CD4-positive, alpha-beta T cell (primary cell): ENCODE data around the gene CDC42SE2. TPM values are rescaled to one million over a fixed set of nuclear protein-coding genes. Genes with fewer than 3 reads are reported as not detected.
A peak's percentile ranks its signal among the peaks of the same experiment; 100 is the strongest.

ENCODE experiments used
- ATAC-seq: fragments of 200-7000 bp; cut with Tn5 transposase; one replicate; pipeline ENCODE4 v1.10.0; 2022; ENCODE audit warnings: mild to moderate bottlenecking; ENCODE audit not compliant: poor library complexity
- CTCF ChIA-PET: fragments of 350-600 bp; sonication (Branson Sonifier 250); formaldehyde crosslinking; loops from one replicate; lab custom pipeline; 2021; ENCODE audit warnings: antibody characterized with exemption, inconsistent platforms; lab: Charles Lee
- POLR2A ChIA-PET: fragments of 350-600 bp; sonication (Branson Sonifier 250); formaldehyde crosslinking; loops from one replicate; lab custom pipeline; 2021; ENCODE audit warnings: antibody characterized with exemption, inconsistent platforms; lab: Charles Lee
- DNase-seq, 14 experiments: peaks; one replicate each; pipeline ENCODE4 v3.0.0-alpha.2; 2013 to 2020; ENCODE audit warnings: mixed read lengths in 2 of 14
- H3K27ac ChIP-seq, 2 donors: one replicate each; pipeline versions ENCODE4 v1.5.1 to v1.7.0; 2013; ENCODE audit warnings: low read length in 2 of 2, low read depth in 1 of 2, mild to moderate bottlenecking in 1 of 2
- H3K27me3 ChIP-seq, 2 experiments: 1 replicate in 1 of 2; 2 replicates in 1 of 2; pipeline versions ENCODE4 v1.6.1 to v1.7.0; 2013; ENCODE audit warnings: low read length in 2 of 2, control low read depth in 1 of 2, mild to moderate bottlenecking in 1 of 2, moderate library complexity in 1 of 2; ENCODE audit not compliant: insufficient read depth in 2 of 2, control insufficient read depth in 1 of 2
- H3K36me3 ChIP-seq: one replicate; pipeline ENCODE4 v1.6.1; 2013; ENCODE audit warnings: low read length, control low read depth; ENCODE audit not compliant: insufficient read depth
- H3K4me1 ChIP-seq: one replicate; pipeline ENCODE4 v1.6.1; 2013; ENCODE audit warnings: low read length, control low read depth; ENCODE audit not compliant: insufficient read depth
- H3K4me3 ChIP-seq: one replicate; pipeline ENCODE4 v1.5.1; 2013; ENCODE audit warnings: mild to moderate bottlenecking, low read length, moderate library complexity
- H3K9me3 ChIP-seq, 2 experiments: 1 replicate in 1 of 2; 2 replicates in 1 of 2; pipeline versions ENCODE4 v1.6.1 to v1.7.0; 2013; ENCODE audit warnings: low read length in 2 of 2, mild to moderate bottlenecking in 2 of 2, control low read depth in 1 of 2, moderate library complexity in 1 of 2; ENCODE audit not compliant: control insufficient read depth in 1 of 2, insufficient read depth in 1 of 2
- H3K27ac Mint-ChIP-seq: one replicate; pipeline ENCODE4 v1.8.0; 2020; ENCODE audit warnings: mixed read lengths
- H3K27me3 Mint-ChIP-seq: one replicate; pipeline ENCODE4 v1.8.0; 2021; ENCODE audit warnings: mixed read lengths
- H3K36me3 Mint-ChIP-seq: one replicate; pipeline ENCODE4 v1.8.0; 2021; ENCODE audit warnings: low read depth, mixed read lengths
- H3K4me1 Mint-ChIP-seq: one replicate; pipeline ENCODE4 v1.8.0; 2021; ENCODE audit warnings: low read depth, mixed read lengths
- H3K4me3 Mint-ChIP-seq: one replicate; pipeline ENCODE4 v1.8.0; 2020; ENCODE audit warnings: mild to moderate bottlenecking, mixed read lengths
- H3K9me3 Mint-ChIP-seq: one replicate; pipeline ENCODE4 v1.8.0; 2020; ENCODE audit warnings: mixed read lengths
- intact Hi-C, 2 experiments: fragments of 100-400 bp; cut with DNase I in 1 of 2; cut with micrococcal nuclease in 1 of 2; formaldehyde crosslinking; loops; one replicate each; pipeline versions ENCODE4 v1.15.1 to v1.9.0; 2023 to 2025; cut with DNase I, micrococcal nuclease
- total RNA-seq, 174 experiments: library from RNA in 2 of 174; stranded (reverse) in 2 of 174; gene quantifications; one replicate each; pipeline ENCODE4 v1.2.3 and lab custom pipeline; 2021 to 2026
- TF ChIP-seq, protein P1 (sequence below): fragments of 200-600 bp; IDR thresholded peaks from one replicate; pipeline ENCODE4 v1.8.0; 2022; ENCODE audit warnings: antibody characterized with exemption, mild to moderate bottlenecking

The CDC42SE2 gene
- total RNA-seq, 2 experiments from 2014 or later = 218 to 230 TPM

DNA sequence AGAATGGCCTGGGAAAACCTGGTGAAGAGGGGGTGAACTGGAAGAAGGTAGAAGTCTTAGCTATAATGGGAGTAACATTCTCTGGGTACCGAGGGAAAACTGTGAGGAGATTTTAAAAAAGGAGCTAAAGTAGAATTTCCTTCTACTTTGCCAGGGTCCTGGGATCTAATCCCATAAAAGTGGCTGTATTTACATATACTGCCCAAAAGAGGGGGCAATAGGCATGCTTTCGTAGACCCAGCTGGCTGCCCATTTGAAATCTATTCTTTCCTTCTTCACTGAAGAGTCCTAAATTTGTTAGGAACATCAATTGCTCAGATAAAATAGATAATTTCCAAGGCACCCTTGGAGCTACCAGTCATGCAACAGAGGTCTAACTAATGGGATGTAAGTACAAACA lies 159.2 kb downstream of the CDC42SE2 start:
- POLR2A ChIA-PET = interaction anchor here (0.7 kb wide), 1 partner anchor 24 kb away, joined by 3 read pairs; no protein-coding TSS in a partner anchor

DNA sequence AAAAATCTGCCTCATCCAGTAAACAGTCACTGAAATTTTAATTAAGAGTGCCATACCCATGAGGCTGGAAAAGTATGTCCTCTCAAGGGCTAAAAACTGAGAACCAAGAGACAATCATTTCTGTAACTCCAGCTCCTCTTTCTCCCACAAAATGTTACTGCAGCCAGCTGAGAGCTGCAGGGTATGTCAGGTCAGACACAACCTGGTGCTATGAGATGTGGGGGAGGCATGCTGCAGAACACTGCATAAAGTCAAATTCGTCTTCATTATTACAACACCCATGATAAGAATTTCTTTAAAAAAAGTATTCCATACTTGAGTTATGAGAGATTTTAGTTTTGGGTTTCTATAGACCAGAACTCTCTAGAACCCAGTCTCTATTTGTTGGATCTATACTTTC lies 162.2 kb downstream of the CDC42SE2 start:
- H3K27ac ChIP-seq = peak overlapping the region in 1 of 2 donors; percentile 3
- H3K27me3 ChIP-seq = no peaks in the 10 kb centered on the region
- H3K4me3 ChIP-seq = no peak overlapping the region
- ATAC-seq (no peak), DNase-seq (no peak)
- no peaks in the 10 kb centered on the region for H3K9me3 ChIP-seq
- Mint-ChIP-seq H3K27ac (peak overlapping the region; percentile 82), H3K27me3 (no peaks in the 10 kb centered on the region), H3K4me3 (no peak overlapping the region), H3K4me1 (peaks cover 9% of the 10 kb centered on the region), H3K9me3 (no peaks in the 10 kb centered on the region), H3K36me3 (peaks cover 90% of the 10 kb centered on the region)
- peaks cover 73% of the 10 kb centered on the region for H3K36me3 ChIP-seq
- ChIA-PET CTCF (interaction anchor here (0.8 kb wide), 1 partner anchor 555 kb away, joined by 3 read pairs; no protein-coding TSS in a partner anchor), POLR2A (no interaction called here)
- intact Hi-C loops = no loop called here
- TF ChIP-seq, protein P1, sequence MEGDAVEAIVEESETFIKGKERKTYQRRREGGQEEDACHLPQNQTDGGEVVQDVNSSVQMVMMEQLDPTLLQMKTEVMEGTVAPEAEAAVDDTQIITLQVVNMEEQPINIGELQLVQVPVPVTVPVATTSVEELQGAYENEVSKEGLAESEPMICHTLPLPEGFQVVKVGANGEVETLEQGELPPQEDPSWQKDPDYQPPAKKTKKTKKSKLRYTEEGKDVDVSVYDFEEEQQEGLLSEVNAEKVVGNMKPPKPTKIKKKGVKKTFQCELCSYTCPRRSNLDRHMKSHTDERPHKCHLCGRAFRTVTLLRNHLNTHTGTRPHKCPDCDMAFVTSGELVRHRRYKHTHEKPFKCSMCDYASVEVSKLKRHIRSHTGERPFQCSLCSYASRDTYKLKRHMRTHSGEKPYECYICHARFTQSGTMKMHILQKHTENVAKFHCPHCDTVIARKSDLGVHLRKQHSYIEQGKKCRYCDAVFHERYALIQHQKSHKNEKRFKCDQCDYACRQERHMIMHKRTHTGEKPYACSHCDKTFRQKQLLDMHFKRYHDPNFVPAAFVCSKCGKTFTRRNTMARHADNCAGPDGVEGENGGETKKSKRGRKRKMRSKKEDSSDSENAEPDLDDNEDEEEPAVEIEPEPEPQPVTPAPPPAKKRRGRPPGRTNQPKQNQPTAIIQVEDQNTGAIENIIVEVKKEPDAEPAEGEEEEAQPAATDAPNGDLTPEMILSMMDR = no peak
- no peaks in the 10 kb centered on the region for H3K4me1 ChIP-seq

More for the DNA sequence above, 159.2 kb downstream of the CDC42SE2 start:
- Histone ChIP-seq H3K27ac (no peak overlapping the region), H3K36me3 (peaks cover 47% of the 10 kb centered on the region), H3K9me3 (no peaks in the 10 kb centered on the region), H3K4me3 (no peak overlapping the region), H3K27me3 (no peaks in the 10 kb centered on the region), H3K4me1 (no peaks in the 10 kb centered on the region)
- H3K27me3 Mint-ChIP-seq = no peaks in the 10 kb centered on the region
- H3K27ac Mint-ChIP-seq = no peak overlapping the region
- TF ChIP-seq, protein P1 = no peak
- DNase-seq (peak in 1 of 14 experiments; percentile 11), ATAC-seq (no peak)
- no peak overlapping the region for H3K4me3 Mint-ChIP-seq
- peaks cover 20% of the 10 kb centered on the region for H3K4me1 Mint-ChIP-seq
- CTCF ChIA-PET = interaction anchor here (1.1 to 1.6 kb wide), 2 partner anchors 13 to 167 kb away, joined by 3 to 4 read pairs; no protein-coding TSS in a partner anchor
- intact Hi-C loops = no loop called here
- H3K36me3 Mint-ChIP-seq = peaks cover 82% of the 10 kb centered on the region
- H3K9me3 Mint-ChIP-seq = no peaks in the 10 kb centered on the region

DNA sequence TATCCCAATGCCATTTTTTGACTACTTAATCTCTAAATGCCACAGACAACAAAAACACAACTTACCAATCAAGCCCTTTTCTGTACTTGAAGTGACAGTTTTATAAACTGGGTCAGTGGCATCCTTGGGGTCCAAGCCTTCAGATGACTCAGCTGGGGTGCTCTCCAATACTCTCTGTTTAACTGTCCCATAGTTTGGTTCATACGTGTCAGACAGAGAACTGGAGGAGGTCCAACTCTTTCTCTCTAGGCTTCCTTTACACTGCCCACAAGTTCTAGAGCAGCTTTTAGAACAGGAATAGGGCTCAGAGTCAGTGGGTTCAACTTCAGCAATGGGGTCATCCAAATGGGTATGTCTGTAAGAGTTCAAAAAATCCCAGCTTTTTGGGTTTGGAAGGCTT lies 166.9 kb downstream of the CDC42SE2 start:
- no peaks in the 10 kb centered on the region for H3K27me3 Mint-ChIP-seq
- CTCF ChIA-PET = no interaction called here
- peaks cover 16% of the 10 kb centered on the region for H3K4me1 Mint-ChIP-seq
- TF ChIP-seq, protein P1 = no peak
- H3K27ac Mint-ChIP-seq = peak overlapping the region; percentile 69
- H3K9me3 Mint-ChIP-seq = no peaks in the 10 kb centered on the region
- Histone ChIP-seq H3K27me3 (no peaks in the 10 kb centered on the region), H3K9me3 (no peaks in the 10 kb centered on the region), H3K4me3 (no peak overlapping the region), H3K27ac (no peak overlapping the region), H3K36me3 (peaks cover 90% of the 10 kb centered on the region), H3K4me1 (no peaks in the 10 kb centered on the region)
- POLR2A ChIA-PET = interaction anchor here (0.9 kb wide), 2 partner anchors 11 to 19 kb away, joined by 3 to 4 read pairs; no protein-coding TSS in a partner anchor
- peaks cover 96% of the 10 kb centered on the region for H3K36me3 Mint-ChIP-seq
- ATAC-seq (no peak), DNase-seq (no peak)
- H3K4me3 Mint-ChIP-seq = no peak overlapping the region
- intact Hi-C loops = no loop called here
